GM19452 (cell line): Measurements from ENCODE around the gene SAMD4B.

Source experiments
- ATAC-seq: cut with Tn5 transposase; IDR thresholded peaks from one replicate; pipeline ENCODE4 v1.9.1; 2021; ENCODE audit not compliant: unreplicated experiment

SAMD4B gene

DNA sequence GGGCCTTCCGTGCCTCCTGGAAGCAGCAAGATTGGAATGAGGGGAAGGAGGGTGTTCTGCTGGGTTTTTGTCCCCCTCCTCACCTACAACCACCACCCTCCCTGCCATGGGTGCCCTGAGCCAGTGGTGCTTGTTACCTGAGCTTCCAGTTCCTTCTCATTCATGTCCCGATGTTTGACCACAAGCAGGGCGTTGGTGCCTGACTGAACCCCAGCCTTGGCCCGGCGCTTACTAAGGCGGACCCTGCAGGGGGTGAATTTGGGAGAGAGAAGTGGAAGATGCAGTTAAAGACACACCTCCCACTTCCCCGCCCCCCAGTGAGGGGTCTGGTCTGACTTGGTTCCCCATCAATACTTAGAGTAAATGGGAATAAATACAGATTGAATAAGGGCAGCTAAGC lies 44.3 kb downstream of the SAMD4B start:
- ATAC-seq, result no peak

DNA sequence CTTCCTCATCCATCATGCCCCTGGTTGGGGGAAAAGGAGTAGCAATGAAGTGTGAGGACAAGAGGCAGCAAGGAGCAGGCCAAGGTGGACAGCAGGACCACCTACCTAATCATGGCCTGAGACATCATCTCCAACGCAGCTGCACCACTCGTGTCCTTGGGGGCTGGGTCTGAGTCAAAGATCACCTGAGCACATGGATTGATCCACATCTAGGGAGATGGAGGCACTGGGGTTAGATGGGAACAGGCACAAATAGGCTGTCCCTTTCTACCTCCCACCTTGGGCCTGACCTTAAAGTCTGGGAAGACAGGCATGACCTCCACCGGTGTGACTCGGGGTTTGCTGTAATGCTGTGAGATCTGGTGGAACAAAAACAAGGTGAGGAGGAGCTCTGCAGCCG lies 46.4 kb downstream of the SAMD4B start:
- ATAC-seq, result no peak

DNA sequence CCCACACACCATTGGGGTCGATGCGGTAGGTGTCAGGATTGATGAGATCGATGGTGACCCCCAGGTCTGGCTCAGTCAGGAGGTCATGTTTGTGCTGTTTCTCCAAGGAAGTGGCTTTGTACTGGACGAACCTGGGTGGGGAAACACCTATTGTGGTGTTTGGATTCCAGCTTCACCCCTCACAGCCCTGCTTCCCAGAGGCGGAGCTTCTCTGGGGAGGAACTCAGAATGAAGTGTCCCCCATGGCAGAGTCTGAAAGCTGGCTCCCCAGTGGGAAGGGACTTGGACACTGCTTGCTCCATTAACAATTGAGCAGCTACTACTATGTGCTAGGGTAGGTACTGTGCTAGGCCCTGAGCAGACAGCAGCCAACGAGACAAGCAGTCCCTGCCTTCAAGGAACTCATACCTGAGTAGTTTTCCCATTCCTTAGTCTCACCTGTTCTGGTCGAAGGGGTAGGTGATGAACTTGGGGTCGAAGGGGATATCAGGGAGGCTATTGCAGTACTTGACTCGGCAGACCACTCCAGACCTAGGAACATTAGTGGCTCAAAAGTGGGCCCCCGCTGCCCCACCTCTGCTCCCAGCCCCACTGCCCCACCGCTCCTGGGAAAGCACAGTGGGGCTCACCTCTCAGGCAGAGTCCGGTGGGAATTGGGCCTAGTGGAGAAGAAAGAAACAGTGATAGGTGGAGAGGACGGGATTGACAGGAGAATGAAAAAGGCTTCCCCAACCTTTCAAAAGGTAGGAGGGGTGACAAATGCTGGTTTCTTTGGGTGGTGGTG lies 47.6 kb downstream of the SAMD4B start:
- ATAC-seq, result no peak

DNA sequence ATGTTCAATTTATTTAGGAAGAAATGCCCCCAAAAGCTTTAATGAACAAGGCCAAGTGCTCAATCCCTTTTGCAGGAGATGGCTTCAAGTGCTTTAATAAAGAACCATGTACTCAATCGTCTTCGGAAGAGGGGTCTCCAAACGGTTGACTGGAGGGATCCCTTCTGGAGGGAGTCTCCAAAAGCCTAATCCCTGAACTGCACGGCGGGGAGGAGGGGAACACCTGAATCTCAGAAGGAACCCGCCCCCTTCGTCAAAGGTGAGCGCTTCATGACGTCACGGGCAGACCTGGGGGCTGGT lies 48.2 kb downstream of the SAMD4B start:
- ATAC-seq, result no peak

DNA sequence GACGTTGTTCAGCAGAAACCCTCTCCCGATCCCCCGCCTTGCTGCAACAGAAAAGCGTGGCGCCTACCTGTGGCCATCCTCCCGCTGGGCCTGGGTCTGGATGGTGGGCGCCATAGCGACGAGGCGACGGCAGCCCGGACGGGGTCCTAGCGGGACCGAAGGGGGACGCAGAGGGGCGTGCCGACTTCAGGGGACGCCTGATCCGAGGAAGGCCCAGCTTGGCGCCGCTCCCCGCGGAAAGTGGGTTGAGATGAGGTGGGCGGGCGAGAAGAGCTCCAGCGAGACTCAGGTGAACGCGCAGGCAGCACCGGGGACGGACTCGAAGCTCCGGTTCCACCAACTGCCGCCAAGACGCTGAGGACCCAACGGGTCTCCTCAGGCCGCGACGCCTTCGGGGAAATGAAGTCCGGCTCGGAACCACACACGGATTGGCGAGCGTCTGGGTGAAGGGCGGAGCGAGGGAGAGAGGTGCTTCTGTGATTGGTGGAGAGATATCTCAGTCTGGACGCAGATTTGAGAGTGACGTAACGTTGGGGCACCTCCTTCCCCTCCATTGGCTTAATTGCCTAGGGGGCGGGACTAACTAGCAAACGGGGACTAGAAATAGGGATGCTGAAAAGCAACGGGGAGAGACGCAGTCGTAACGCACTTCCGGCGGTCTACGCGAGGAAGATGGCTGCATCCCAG lies 48.7 kb downstream of the SAMD4B start, which contains the start of the genes MED29 and PAF1:
TSS of gene MED29 (plus strand) at position 628 of the 687 bp plus-strand sequence. CDS start at position 673, 45 bp downstream.
TSS of gene PAF1 (minus strand) at position 356 of the 687 bp plus-strand sequence. CDS start at position 114, 242 bp downstream.
- peak; percentile 82 for ATAC-seq

DNA sequence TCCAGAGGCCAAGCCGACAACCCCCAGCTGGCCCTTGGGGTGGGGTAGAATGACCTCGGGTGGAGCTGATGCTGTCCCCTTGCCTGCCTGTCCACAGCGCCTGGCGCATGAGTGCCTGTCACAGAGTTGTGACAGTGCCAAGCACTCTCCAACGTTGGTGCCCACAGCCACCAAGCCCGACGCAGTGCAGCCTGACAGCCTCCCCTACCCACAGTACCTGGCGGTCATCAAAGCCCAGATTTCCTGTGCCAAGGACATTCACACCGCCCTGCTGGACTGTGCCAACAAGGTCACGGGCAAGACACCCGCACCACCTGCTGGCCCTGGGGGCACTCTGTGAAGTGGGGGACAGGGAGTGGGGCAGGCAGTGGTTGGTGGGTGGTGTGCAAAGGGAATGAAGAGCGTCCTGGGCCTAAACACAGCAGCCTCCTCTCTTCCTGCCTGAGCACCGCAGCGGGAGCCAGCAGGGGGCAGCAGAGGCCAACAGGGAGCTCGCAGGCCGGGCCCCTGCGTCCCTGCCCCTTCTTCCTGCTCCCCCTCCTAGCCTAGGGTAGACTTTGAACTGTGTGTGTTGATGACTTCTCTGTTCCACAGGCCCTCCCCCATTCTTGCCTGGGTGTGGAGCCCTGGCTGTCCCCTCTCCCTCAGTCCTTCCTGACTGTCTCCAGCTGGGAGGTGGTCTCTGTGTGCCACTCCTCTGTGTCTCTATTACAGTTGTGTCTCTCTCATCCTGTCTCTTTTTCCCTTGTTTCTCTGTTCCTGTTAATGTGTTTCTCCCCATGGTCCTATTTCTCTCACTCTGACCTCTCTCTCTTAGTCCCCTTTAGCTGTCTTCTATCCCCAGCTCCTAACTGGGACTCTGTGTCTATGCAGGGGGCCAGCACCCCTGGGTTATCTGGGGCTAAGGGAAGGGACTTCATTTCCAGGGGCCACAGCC lies 55.4 kb downstream of the SAMD4B start:
- ATAC-seq, result no peak

DNA sequence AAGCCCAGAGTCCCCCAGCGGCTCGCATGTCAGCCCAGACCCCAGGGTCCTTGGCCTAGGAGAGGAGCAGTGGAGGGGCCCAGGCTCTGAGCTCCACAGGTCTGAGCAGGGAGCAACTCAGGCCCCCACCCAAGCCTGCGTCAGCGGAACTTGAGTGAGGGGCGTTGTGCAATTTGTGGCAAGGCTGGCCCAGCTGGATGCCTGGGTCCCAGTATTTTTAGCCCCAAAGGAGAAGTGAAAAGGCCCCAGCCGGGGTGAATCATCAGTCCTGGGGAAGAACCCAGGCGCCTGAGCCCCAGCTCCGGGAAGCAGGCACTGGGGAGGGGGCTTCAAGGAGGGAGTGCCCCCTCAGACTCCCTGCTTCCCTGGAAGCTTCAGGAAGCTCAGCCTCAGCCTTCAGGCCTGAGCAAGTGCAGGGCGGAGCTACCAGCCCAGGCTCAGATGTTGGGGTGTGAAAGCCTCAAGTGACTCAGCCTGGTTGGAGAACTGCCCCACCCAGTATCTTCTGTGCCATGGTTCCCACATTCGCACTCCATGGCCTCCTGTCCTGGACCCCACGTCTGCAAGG lies 56.2 kb downstream of the SAMD4B start:
- no peak for ATAC-seq

DNA sequence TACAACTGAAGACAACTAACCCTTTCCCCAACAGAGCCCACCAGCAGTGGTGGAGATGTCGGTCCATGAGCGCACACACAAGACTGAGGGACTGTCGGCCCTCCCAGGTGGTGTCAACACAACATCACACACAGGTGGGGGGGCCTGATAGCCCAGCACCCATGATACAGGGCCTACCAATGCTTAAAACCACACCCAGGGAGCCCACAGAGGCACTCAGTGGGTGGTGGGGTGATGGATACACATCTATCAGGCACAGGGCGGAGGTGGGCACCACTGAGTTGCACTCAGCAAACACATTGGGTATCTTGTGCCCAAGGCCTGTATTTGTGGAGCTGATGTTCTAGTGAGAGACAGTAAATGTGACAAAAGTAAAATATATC lies 57.4 kb downstream of the SAMD4B start:
- ATAC-seq, result no peak

DNA sequence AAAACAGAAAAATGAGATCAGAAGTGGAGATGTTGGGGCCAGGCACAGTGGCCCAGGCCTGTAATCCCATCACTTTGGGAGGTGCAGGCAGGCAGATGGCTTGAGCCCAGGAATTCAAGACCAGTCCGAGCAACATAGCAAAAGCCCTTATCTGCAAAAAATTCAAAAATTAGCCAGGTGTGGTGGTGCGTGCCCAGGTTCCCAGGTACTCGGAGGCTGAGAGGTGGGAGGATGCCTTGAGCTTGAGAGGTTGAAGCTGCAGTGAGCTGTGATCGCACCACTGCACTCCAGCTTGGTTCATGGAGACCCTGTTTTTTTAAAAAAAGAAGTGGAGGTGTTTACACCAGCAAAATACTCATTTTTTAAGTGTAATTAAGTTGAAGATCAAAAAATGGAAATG lies 57.8 kb downstream of the SAMD4B start:
- ATAC-seq, result no peak

DNA sequence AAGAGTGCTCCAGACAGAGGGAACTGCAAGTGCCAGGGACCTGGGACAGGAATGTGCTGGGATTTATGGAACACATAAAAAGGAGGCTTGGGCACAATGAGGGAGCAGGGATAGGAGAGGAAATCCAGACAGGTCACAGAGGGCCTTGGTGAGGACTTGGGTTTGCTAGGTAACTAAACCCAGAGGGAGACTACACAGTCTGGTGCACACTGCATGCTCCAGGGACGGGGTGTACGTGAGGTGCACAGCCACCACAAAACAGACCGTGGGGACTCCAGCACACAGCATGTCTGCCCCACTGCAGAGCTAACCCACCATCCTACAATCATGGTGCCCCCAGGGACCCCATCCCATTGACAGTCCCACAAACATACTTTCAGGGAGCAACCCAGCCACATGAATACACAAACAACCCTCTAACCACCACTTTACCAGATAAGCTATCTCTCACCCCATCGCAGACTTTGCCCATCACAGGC lies 58.9 kb downstream of the SAMD4B start:
- ATAC-seq, result peak; percentile 6

DNA sequence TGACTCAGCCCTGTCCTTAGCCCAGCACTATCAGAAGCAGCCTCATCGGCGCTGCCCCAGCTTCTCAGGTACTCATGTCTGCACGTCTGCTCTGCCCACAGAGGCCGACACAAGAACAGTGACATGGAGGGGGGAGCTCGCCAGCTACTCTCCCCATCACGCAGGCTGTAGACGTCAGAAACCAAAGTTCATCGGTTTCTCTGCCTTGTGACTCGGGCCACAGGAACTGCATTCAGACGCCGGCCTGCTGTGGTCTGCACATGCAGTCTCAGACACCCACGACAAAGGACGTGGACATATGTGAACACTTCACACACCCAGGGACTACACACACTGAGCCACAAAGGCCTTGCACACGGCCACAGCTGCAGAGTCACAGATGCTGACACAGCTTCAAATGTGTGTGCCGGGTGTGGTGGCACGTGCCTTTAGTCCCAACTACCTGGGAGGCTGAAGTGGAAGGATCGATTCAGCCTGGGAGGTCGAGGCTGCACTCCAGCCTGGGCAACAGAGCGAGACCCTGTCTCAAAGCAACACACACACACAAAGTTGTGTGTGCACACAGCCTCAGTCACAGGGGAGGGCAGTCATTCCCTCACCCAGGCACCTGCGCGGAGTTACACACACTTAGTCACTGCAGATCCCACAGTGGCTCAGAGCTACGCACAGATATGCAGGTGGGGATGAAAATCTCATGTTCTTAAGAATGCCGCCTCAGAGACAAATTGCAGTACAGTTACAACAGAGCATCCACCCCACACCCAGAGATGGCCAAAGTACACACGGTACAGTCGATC lies 59.5 kb downstream of the SAMD4B start:
- ATAC-seq, result peak; percentile 21

DNA sequence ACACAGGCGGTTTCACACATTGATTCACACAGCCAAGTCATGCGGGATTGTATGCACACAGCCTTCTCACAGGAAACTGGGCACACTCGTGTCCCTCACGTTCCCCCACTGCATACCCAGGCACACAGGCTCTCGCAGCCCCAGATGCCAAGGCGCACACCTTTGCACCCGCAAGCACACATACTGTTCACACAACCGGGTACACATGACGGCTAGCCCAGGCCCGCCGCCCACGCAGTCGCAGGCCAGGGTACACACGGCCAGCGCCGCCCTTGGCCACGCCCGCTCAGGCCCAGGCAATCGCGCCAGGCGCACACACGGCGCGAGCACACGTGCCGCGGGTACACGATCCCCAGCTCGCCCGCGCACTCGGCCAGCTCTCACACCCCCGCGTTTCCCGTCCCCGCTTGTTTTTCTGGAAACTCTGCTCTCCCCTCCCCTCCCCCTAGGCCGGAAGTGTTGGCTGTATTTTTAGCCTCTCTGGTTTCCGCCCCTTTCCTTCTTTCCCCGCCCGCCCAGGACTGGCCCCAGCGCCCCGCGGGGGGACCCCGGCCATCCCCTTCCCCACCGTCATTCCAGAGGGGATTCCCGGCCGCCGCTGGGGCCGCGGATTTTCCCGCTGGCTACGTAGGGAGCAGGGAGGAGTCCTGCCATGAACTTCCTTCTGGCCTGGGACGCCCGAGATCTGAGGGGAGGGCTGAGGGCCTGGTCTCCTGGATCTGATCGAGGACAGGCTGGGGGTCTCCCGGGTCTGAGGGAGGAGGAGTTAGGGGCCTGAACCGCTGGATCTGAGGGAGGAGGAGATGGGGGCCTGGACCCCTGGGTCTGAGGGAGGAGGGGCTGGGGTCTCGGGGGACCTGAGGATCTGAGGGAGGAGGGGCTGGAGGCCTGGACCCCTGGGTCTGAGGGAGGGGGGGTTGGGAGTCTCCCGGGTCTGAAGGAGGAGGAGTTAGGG lies 60.4 kb downstream of the SAMD4B start:
- ATAC-seq, result peak; percentile 29

DNA sequence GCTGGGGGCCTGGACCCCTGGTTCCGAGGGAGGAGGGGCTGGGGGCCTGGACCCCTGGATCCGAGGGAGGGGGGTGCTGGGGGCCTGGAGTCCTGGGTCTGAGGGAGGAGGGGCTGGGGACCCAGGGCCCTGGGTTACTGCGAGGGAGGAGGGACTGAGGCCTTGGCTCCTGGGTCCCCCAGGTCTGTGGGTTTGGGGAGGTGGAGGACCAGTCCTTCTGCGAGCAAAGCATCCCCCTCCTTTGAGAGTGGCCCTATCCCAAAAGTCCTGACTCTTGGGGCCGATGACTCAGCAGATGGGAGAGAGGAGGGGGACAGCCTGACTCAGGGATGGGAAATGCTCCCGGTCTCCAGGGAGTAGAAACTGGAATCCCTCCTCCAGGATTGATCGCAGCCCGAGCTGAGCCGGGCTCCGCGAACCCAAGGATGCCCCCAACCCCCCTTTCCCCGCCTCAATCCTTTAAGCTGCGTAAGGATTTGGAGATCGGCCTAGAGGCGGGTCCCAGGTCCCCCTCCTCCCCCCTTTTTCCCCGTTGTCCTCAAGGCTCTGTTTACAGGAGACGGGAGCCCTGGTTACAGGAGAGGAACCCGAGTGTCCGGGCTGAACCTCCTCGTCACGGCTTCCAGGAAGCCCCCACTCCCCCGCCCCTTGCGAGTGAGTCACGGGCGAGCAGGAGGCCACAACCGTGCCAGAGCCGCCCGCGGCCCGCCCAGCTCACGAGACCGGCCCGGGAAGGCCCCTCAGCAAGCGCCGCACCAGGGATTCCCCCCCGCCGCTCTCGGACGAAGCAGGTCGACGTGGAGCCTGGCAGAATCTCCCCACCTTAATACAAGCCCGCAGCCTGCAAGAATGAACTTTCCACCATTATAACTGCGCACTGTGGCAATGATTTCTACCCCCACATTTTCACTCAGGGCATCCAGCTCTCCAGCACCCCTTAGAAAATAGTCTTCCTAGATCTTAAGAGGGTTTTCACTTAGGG lies 61.4 kb downstream of the SAMD4B start:
- ATAC-seq, result no peak

DNA sequence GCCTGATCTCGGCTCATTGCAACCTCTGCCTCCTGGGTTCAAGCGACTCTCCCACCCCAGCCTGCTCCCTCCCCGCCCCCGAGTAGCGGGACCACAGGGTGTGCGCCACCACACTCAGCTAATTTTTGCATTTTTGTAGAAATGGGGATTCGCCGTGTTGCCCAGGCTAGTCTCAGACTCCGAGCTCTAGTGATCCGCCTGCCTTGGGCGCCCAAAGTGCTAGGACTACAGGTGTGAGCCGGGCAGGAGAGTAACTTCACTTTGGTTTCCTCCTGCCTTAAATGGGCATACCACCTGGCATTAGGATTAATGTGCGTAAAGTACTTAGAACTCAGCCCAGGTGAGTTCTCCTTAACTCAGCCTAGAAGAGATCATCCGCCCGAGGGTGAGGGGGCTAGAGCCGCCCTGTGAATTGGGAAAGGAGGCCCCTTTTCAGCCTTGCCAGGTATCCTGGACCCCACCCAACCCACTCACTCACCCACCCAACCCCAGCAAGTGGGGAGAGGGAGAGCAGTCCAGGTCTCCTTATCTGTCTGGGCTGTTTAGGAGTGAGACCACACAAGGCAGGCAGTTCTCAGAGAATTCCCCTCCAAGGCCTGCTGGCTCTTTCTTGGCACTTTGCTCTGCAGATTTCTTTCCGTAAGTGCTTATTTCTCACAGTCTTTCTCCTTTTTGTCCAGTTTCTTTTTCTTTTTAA lies 63.2 kb downstream of the SAMD4B start:
- ATAC-seq, result no peak

DNA sequence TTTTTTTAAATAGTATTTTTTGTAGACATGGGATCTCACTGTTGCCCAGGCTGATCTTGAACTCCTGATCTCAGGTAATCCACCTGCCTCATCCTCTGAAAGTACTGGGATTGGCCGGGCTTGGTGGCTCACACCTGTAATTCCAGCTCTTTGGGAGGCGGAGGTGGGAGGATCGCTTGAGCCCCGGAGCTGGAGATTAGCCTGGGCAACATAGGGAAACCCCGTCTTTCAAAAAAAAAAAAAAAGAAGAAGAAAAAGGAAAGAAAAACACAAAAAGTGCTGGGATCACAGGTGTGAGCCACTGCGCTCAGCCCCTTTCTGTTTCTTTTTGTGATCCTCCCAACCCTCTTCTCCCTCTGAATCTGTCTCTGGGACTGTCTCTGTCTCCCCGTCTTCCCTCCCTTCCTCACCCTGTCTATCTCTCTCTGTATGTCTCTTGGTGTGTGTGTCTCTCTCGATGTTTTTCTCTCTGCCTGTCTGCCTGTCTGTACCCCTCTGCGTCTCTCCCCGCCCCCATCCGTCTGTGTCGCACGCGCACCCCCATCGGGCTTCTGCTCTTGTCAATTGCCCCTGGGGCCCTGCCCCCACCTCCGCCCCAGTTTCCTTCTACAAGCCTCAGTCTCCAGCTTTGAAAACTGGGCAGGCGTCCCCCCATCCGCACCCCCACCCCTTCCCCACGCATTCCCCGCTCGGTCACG lies 63.9 kb downstream of the SAMD4B start:
- no peak for ATAC-seq

DNA sequence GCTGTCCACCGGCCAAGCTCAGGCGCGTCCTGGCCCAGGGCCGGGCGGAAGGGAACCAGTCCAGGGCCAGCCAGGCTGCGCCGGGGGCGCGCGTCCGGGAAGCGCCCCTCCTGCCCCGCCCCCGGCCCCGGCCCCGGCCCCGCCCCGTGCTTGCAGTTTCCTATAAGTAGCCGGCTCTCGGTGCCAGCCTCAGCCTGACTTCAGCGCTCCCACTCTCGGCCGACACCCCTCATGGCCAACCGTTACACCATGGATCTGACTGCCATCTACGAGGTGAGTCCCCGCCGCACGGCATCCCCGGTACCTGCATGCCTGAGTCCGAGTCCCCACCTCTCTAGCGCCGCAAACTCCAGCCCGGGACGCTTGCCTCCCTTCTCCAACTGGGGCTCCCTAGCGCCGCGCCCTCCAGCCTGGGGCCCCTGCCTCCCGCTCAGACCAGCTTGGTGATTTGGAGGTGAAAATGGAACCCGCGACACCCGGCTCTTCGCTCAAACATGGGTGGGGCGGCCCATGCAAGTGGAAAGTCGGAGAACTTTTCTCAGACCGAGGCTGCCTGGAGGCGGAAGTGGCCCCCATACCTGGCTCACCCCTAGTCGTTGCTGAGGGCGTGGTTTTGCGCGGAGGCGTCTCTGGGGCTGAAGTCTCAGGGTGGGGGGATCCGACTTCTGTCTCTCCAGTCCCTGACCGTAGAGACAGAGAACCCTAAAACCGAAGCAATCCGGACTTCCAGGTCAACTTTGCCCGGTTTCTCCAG lies 64.6 kb downstream of the SAMD4B start, which contains the start of gene ZFP36:
TSS of gene ZFP36 (plus strand) at position 192 of the 754 bp plus-strand sequence. CDS start at position 250, 58 bp downstream.
- no peak for ATAC-seq
